ENCODE data around the gene EAPP.

DNA sequence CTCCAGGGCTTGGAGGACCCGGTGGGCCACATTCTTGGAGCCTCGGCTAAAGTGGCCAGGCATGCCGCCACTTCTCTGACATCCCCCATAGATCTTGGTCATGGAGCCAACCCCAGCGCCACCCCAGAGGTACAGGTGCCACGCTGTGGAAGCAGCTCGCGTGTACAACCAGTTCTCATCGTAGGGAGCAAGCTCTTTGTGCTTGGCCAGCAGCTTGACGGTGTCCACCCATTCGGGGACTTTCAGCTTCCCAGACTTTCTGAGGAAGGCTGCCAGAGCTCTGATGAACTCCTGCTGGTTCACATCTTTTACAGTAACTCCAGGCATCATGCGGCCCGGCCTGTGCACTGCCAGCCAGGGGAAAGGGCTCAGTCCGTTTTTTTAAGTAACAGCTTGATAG, 29.3 kb upstream of the EAPP start:
- TF ChIP-seq ZNF76 (tag by site-specific recombination; IDR thresholded peaks at IDR 0.05; ENCODE audit: borderline replicate concordance, low read depth) = no peak
- TF ChIP-seq, protein P1, sequence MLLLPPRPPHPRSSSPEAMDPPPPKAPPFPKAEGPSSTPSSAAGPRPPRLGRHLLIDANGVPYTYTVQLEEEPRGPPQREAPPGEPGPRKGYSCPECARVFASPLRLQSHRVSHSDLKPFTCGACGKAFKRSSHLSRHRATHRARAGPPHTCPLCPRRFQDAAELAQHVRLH (tag by site-specific recombination; IDR thresholded peaks at IDR 0.05) = no peak
- TF ChIP-seq, protein P2, sequence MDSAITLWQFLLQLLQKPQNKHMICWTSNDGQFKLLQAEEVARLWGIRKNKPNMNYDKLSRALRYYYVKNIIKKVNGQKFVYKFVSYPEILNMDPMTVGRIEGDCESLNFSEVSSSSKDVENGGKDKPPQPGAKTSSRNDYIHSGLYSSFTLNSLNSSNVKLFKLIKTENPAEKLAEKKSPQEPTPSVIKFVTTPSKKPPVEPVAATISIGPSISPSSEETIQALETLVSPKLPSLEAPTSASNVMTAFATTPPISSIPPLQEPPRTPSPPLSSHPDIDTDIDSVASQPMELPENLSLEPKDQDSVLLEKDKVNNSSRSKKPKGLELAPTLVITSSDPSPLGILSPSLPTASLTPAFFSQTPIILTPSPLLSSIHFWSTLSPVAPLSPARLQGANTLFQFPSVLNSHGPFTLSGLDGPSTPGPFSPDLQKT (IDR thresholded peaks at IDR 0.05; ENCODE audit: borderline replicate concordance, low read depth, low read length) = no peak
- TF ChIP-seq ZNF157 (tag by site-specific recombination; IDR thresholded peaks at IDR 0.05) = no peak
- no peak for TF ChIP-seq ZBTB20 (tag by site-specific recombination; IDR thresholded peaks at IDR 0.05)
- no peak for TF ChIP-seq ZNF777 (tag by site-specific recombination; IDR thresholded peaks at IDR 0.05; ENCODE audit: borderline replicate concordance)
- TF ChIP-seq ZFP37 (tag by site-specific recombination; IDR thresholded peaks at IDR 0.05) = no peak

Measured in HEK293 (cell line).